Astrocyte (in vitro differentiated cells and primary cell): ENCODE data around the gene HDGF.

Source experiments
- CTCF ChIP-seq: IDR thresholded peaks from 2 replicates; pipeline ENCODE4 v1.5.1; 2011; ENCODE audit warnings: low read depth, mild to moderate bottlenecking, inconsistent platforms, low read length, moderate library complexity; ENCODE audit not compliant: insufficient read depth
- EZH2 ChIP-seq: IDR thresholded peaks from 2 replicates; pipeline ENCODE4 v1.6.1; 2012; ENCODE audit warnings: mild to moderate bottlenecking, low read length, inconsistent platforms; ENCODE audit not compliant: insufficient read depth

GRCh38 chr1:156751757-156752481 is 444 bp upstream of the HDGF start:
- TF ChIP-seq CTCF = no peak
- no peak for TF ChIP-seq EZH2
